Stimulated activated CD8-positive, alpha-beta memory T cell treated with anti-CD3 and anti-CD28 coated beads, Interleukin-12 subunit alpha, Interleukin-12 subunit beta, amount 100 ng/mL, for 1 hour (primary cell): ENCODE measurements around the gene PCP4.

Source experiments
- DNase-seq: peaks from one replicate; pipeline ENCODE4 v3.0.0-alpha.2; 2020; ENCODE audit warnings: low read depth

PCP4 gene

GRCh38 chr21:39867198-39867650 lies at the start of gene PCP4:
Gene PCP4, plus strand, starts transcription at chr21:39867438. Its CDS starts 64 bp downstream, at chr21:39867502.
- no peak for DNase-seq

- DNase-seq: no peak
Measured at GRCh38 chr21:39818557-39818956, 48.7 kb upstream of the PCP4 start.

GRCh38 chr21:39822042-39822441 lies 45.2 kb upstream of the PCP4 start:
- DNase-seq: no peak

GRCh38 chr21:39825250-39825649 lies 42.0 kb upstream of the PCP4 start:
- DNase-seq: no peak

- DNase-seq: no peak
Measured at GRCh38 chr21:39834543-39834942, 32.7 kb upstream of the PCP4 start.

- no peak for DNase-seq
Measured at GRCh38 chr21:39837861-39838359, 29.3 kb upstream of the PCP4 start.

- DNase-seq: no peak
Measured at GRCh38 chr21:39840373-39841097, 26.7 kb upstream of the PCP4 start.

GRCh38 chr21:39842741-39843459 lies 24.3 kb upstream of the PCP4 start:
- DNase-seq: no peak

- DNase-seq: no peak
Measured at GRCh38 chr21:39843483-39843882, 23.8 kb upstream of the PCP4 start.

- no peak for DNase-seq
Measured at GRCh38 chr21:39843916-39844315, 23.3 kb upstream of the PCP4 start.

GRCh38 chr21:39845571-39846130 lies 21.6 kb upstream of the PCP4 start:
- DNase-seq: no peak

- no peak for DNase-seq
Measured at GRCh38 chr21:39847877-39848276, 19.4 kb upstream of the PCP4 start.

GRCh38 chr21:39849014-39849655 lies 18.1 kb upstream of the PCP4 start:
- DNase-seq: no peak

- no peak for DNase-seq
Measured at GRCh38 chr21:39850333-39850732, 16.9 kb upstream of the PCP4 start.

GRCh38 chr21:39851002-39851618 lies 16.1 kb upstream of the PCP4 start:
- DNase-seq: no peak

- DNase-seq: no peak
Measured at GRCh38 chr21:39852021-39852721, 15.1 kb upstream of the PCP4 start.

GRCh38 chr21:39852726-39853500 lies 14.3 kb upstream of the PCP4 start:
- DNase-seq: no peak

- DNase-seq: no peak
Measured at GRCh38 chr21:39854572-39854971, 12.7 kb upstream of the PCP4 start.

- DNase-seq: no peak
Measured at GRCh38 chr21:39855595-39855994, 11.6 kb upstream of the PCP4 start.

- no peak for DNase-seq
Measured at GRCh38 chr21:39860600-39860999, 6.6 kb upstream of the PCP4 start.

GRCh38 chr21:39863111-39863510 lies 4.1 kb upstream of the PCP4 start:
- DNase-seq: no peak
